Activated T-helper 9 cell treated with anti-CD3 and anti-CD28 coated beads, Interleukin-2, amount 50 U/mL, for 16 hours (primary cell): ENCODE results near the gene AP1S2.
"Not testable (repeated sequence)": the region's sequence is repeated elsewhere in the genome, so short reads cannot be mapped to it uniquely, and the experiment has no call there.

Experiments
- DNase-seq: peaks from one replicate; pipeline ENCODE4 v3.0.0-alpha.2; 2020; ENCODE audit warnings: low read depth

Gene AP1S2

DNA sequence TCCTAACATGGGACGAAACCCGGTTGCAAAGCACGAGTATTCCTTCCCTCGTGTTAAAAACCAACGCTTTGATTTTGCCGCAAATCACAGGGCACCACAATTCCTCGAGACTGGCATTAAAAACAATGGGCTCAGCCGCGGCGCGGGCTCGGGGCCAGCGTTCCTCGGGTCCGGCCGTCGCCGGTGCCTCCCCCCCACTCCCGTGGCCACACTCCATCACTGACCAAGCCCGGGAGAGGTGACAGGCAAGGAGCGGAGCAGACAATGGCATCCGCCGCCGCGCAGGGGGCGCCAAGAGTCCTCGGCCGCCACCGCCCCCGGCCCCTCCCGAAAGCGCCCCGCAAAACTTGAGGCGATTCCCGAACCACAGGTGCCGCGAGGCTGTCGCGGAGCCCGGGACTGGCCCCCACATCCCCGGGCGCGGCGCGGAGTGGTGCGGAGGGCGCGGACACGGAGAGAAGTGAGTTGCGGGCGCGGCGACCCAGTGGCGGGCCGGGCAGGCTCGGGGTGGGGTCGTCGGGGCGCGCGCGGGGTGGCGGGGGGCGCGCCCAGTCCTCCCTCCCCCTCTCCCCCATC, 445 bp downstream of the AP1S2 start:
- DNase-seq, result peak; percentile 38

DNA sequence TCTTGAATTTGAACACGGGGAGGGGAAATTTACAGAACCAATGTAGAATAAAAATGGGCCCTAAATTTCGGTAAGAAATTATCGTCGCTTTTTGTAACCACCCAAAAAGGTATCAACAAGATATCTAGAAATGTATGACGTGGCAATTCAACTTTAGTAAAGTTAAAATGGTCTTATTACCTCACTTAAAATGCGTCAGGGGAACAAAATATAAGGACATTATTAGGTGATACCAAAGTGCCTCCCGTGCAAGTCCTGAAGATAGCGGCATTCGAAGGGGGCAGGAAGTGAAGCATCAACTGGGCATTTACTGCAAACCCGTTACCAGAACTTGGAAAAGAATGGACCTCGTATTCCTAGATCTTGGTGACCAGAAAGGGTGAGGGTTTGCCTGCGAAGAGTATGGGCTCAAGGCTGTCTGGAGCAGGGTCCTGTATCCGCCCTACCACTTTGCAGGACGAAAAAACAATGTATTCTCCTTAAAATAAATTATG, 980 bp downstream of the AP1S2 start:
- DNase-seq, result no peak

DNA sequence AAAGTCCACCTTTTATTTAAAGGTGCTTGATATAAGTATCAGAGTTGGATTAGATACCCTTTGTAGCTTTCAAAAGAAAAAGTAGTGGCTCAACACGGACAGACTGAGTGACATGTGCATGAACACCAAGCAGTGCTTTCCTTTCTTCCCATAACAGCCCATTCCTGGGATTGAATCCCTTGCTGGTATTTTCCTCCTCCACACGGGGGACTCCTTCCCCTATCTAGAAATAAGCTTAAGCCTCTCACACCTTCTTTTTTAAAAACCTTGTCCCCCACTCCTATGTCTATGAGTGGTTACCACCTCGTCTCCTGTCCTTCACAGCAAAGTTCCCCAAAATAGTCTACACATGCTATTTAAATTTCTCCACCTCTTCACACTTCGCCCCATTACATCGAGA, 5.1 kb downstream of the AP1S2 start:
- no peak for DNase-seq

DNA sequence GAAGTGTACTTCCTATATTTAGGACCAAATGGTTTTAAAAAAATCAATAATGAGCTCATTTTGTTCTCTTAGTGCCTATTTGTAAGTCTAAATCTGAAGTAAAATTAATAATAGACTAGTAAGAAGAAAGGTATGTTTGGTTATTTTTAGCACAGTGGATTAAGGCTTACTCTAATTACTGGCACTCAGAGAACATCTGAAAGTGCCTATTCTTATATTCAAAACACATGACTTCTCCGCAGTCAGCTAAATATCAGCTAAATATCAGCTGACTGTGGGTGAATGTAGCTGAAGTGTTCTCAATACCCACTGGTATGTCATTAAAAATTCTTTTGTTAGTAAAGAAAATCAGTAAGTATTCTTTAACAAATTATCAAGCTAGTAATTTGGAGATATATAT, 6.0 kb downstream of the AP1S2 start:
- DNase-seq, result no peak

DNA sequence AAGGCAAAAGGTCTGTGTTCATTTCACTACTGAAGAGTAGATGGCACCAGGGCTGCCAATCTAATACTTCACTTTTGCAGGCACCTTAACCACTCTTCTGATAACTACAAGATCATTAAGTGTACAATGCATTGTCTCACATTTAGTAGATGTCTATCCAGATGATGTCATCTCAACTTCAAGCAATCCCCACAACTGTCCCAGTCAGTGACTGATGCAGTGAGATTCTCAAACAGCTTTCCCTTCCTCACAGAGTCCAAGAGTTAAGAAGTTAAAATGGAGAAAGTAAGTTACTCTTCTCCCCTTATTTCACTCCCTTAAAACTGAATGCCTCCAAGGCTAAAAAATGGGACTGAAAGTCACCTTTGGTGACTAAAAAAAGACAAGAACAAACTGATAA, 10.7 kb downstream of the AP1S2 start:
- DNase-seq, result no peak

DNA sequence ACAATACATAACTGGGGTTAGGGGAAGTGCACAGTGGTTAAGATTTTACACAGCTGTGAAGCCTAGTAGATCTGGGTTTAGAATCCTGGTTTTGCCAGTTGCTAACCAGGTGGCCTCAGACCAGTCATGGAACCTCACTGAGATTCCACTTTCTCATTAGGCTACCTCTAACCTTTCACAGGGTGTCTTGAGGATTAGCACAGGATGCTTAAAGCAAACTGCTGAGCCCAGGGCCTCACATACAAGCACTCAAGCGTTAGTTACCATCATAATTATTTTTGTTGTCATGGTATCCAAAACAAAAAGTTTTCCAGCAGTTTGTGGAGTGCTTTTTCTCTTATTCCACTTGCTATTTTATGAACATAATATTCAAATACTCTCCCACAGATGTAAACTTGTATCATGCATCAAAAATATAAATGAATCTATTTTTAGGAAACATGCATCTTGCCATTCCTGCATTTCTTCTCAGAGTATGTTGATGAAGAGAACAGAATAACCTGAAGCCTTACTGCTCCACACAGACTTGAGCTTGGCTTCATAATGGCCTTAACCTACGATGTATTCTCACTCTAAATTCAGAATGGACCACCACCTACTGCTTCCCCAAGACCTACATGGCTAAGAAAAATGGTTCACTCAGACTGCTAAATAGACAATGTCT, 12.6 kb downstream of the AP1S2 start:
- DNase-seq, result no peak

DNA sequence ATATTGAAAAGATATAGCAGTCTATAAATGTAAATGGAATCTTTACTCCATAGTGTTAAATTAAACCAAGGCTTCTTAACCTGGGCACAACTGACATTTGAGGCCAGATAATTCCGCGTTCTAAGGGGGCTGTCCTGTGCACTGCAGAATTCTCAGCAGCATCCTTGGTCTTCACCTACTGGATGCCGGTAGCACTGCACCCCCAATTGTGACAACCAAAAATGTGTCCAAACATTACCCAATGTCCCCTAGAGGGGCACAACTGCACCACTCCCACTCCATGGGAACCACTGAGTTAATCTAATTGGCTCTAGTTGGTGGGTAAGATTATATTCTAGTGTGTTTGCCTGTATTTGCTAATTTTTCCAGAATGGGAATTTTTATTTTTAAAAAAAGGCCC, 16.6 kb downstream of the AP1S2 start:
- no peak for DNase-seq

DNA sequence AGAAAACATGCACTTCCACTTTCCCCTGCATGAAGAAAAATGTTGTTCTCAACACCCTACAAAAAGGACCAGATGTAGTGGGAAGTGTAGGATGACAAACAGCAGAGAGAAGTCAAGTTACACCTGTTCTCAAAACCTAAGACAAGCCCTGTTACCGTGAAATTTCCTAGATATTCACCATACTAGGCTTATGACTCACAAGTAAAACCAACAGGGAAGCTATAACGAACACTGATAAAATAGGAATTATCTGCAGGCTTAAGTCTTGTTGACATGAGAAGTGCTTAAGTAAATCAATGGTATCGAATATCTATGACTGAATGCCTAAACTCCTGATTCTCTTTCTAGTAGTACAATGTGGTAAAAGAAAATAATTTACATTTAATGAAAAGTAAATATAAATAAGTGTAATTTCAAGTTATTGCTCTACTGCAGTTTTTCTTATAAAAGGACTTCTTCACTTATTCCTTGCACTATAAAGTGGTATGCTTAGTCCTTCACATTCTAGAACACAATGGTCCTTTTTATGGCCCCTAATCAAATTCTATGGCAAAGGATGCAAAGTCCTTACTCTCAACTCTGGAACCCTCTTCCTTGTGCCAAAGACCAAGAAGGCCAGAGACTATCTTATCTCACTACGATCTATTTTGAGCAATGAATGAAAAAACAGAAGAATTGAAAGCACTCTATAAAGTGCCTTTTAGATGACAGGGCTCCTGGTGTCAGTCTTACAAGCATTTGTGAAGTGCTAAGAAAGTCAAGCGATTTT, 19.6 kb downstream of the AP1S2 start:
- no peak for DNase-seq

DNA sequence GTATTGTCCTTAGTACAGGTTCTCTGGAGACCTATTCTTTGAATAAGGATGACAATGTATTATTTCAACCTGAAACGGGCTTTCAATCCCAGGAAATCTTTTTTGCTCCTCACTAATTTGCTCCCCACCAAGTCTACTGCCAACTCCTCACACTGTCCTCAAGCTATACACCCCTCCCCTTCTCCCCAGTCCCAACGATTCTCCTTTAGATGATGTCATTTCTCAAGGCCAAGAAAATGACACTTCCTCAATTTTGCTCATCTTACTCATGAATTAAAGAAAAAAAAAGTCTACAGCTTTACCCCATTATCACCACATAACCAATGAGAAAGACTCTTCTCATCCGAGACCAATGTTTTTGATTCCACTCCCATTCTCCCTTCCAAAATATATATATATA, 20.6 kb downstream of the AP1S2 start:
- no peak for DNase-seq

DNA sequence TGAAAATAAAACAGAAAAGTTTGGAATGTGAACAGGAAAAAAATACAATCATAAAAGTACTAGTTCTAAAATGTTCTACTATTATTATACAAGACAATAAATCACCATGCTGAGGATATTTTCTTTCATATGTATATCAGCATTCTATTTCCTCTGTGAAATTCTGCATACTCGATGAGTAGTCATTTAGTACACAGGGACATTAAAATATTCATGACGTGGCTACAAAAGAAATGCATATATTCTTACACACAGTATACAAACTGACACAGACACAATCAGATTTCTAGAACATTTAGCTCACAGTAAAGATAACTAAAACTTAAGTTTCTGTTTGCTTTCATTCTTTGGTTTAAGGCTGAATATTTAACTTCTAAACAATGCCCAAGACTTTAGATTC, 23.3 kb downstream of the AP1S2 start:
- DNase-seq, result not testable (repeated sequence)

DNA sequence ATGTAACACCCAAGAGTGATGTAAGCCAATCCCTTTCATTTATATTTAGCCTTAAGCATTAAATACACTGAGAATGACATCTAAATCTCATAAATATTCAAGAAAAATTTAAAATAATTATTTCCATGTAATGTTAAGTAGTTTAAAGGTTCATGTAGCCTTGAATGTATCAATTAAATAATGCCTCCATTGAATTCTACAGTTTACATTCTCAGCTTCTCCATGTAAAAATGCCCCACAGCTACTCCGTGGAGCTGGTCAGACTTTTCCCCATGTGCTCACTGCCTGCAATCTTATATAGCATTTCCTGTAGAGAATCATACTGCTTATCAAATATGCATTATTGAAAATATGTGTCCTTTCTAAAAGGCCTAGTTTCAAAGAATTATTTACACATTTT, 25.4 kb downstream of the AP1S2 start:
- no peak for DNase-seq

DNA sequence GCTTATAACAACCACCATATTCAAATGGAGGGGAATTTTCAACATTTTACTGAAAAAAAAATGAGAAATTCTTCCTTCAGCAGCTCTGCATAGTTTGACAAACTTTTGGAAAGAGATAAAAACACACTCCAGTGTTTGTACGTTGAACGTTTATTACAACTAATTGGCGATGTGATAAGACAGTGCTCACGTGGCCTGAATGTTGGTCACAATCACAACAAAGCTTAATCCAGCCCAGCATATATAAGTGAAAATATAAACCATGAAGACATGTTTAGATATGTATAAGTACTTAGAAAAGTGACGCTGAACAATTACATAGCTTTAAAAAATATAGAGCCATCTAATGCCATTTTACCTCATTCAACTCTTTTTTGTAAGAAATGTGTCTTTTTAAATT, 28.7 kb downstream of the AP1S2 start:
- no peak for DNase-seq

DNA sequence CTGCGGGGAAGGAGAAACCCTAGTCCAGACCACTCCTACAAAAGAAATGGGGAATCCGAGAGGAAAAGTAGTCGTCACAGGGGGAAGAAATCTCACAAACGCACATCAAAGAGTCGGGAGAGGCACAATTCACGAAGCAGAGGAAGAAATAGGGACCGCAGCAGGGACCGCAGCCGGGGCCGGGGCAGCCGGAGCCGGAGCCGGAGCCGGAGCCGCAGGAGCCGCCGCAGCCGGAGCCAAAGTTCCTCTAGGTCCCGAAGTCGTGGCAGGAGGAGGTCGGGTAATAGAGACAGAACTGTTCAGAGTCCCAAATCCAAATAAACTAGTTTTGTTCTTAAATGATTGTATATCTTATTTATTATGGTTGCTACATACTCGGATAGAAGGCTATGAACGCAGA, 31.7 kb downstream of the AP1S2 start:
- DNase-seq, result no peak

DNA sequence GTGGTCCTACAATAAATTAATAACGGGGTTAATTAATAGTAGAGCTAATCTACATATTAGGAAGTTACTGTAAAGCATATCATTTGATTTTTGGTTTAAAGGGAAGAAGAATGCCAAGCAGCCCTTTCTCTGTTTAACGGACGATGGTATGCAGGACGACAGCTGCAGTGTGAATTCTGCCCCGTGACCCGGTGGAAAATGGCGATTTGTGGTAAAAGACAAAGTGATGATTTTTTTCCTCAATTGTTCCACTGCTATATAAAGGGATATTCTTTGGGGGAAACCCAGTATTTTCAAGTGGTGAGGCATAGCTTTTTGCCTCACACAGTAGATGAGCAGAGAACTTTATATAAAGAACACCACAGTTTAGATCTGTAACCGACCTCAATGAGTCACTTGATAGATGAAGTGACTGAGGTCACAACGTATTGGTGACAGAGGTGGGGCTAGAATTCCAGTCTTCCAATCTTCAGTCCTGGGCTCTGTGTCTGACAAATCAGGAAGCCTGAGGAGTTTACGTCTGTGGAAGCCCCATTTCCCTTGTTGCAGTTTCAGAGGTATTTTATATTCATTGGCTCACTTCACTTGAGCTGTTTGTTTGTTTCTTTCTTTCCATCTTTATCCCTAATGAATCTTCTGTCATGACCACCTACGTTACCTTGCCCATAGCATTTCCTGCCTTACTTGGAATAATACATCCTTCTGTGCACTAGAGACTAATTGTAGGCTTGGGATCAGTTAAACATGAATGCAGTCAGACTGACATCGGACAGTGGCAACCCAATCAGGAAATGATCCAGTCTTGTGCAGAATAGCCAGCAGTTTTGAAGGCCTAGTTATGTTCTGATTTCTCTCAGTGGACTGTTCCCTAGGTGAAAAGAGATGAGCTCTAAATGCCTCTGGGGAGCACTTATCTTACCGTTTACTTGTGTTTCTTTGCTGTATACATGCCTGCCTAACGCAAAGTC, 34.2 kb downstream of the AP1S2 start:
- no peak for DNase-seq

DNA sequence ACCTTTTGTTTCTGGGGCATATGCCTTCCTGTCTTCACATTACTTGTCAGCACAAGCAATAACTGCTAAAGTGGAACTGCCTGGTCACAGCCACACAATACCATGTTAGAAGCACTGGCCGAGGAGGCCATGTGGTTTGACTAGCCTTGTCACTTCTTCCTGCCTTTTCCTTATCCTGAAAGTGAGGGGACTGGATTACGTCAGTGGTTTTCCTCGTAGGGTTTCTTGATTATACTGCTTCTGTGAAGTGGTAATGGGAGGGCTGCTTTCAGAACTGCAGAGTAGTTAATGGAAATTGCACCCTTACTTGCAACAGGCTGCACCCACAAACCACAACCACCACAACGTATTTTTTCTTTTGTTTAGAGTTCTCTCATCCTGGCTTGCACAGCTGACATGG, 37.7 kb downstream of the AP1S2 start:
- DNase-seq, result peak; percentile 4

DNA sequence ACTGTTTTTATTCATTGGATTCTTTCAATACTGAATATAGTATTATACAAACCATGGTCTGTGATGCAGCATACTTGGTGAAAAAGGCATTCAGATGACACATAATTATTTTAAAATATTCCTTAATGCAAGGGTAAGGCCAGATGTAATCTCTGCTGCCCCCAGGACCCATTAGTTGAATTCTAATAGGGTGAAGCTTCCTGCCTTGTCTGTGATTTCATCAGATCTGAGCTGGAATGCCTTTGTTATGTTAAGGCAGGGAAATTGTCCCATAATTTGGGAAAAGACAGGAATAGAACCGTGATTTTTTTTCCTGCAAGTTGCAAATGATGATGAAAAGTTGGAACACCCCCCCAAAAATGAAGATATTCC, 38.2 kb downstream of the AP1S2 start:
- no peak for DNase-seq

DNA sequence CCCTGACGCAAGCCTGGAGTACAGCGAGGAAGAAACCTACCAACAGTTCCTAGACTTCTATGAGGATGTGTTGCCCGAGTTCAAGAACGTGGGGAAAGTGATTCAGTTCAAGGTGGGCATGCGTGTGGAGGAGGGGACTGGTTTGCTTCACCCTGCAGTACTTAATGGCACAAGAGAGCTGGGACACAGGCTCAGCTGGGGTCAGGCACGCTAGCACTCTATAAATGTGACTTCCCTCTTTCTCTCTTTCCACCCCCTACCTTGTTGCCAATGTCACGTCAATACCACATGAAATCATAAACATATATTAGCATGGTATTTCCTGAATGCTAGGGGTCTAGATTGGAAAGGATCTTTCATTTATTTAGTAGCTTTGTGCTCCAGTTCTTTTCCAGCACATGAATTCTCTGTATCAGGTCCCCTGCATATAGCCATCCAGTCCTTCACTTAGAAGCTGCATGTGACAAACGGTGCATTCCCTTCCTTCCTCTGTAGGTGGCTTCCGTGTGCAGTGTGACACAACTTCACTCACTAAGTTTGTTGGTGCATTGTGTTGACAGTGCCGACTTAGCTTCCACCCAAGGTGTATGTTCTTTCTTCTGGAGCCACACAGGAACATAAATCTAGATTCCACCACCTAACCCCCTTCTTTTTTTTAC, 38.7 kb downstream of the AP1S2 start:
- DNase-seq, result no peak

DNA sequence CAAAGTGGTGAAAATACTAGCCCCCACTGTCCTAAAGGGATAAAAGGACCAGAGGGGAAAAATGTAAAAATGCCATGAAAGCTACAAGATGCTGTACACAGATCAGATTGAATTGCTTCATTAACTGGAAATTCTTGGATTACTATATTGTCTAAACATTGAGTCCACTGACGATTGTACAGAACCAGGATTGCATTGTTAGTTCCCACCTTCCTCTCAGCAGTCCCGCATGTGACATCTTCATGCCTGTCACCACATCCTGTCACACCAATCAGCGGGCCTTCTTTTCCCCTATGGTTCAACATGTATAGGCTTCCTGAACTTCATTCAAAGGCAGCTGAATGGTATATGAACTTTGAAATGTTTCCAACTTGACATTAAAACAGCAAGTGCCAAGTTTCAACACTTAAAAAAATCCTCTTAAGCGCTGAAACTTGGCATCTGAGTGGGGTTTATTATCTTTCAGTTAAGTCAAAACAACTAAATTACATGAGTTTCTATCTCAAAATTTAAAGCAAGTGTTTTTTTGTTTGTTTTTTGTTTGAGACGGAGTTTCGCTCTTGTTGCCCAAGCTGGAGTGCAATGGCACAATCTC, 39.7 kb downstream of the AP1S2 start:
- DNase-seq, result no peak

DNA sequence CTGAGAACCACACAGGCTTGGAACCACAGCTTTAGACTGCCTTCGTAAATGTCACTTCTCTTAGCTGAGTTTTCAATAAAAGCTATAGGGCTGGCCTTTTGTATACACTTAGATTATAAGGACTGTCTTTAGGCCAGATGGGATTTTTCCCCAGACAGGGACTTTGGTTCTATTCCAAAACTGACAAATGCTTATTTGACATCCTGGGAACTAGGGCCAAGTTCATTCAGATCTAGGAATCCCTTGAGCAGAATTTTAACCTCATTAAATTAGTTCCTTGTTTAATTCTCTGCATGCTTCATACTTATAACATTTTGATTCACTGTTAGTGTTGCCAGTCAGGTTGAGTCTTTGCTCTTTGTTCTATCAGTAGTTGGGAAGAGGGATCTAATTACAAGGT, 41.2 kb downstream of the AP1S2 start:
- no peak for DNase-seq

DNA sequence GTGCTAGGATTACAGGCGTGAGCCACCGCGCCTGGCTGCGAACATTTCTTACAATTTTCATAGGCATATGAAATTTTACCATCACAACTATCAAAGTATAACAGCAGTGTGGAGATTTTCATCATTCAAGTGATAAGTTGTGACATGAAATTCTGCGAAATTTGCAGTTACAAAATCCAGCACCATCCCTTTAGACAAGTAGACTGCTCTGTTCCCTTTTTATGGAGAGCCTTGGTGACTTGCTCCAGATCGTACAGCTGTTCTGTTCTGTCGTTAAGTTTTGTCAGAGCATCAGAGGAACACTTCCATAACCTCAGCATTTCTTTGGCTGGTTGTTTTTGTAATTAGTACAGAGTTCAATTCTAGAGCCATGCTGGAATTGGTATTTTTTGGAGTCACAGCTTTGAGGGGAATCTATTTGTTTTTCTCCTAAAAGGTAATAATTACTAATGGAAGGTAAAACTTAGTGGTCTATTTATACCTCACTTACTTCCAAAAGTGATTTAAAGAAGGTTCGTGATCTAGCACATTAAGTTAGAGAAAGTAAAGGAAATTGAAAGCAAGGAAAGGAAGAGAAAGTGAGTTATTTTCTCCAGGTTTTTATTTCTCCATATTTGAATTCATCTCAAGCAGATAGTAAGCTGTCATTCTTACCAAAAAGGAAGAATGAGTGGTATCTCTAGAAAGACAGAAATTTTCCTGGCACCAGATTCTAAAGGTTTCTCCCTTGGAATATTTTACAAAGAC, 42.2 kb downstream of the AP1S2 start:
- no peak for DNase-seq

DNA sequence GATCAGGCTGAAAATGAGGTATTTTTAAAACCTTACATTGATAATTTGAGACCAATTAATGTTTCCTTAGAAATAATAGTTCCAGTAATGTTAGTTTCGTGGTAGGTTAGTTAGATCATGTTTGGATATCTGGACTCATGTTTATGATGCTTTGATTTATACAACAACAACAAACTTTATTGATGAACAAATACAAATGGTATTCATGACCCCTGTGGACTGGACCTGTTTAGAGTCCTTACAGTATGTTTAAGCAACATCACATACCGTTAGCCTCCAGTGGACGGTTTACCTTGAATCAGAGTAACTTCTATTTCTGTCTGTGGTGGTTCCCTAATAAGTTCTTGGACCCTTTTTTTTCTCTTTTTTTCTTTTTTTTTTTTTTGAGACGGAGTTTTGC, 46.4 kb downstream of the AP1S2 start:
- DNase-seq, result no peak
